ENCODE results near the gene URB2. TPM values are rescaled to one million over a fixed set of nuclear protein-coding genes. Genes with fewer than 3 reads are reported as not detected.

Gene URB2
- polyA plus RNA-seq, 1 of the 3 experiments (the other 2 are of a cell fraction): 8.2 TPM

GRCh38 chr1:229582715-229583114 is 43.3 kb upstream of the URB2 start:
- no peak overlapping the region for H3K4me2 ChIP-seq
- DNase-seq: no peak
- CTCF ChIA-PET: interaction anchor here (1.8 kb wide), 1 partner anchor 24 kb away, joined by 8 read pairs; the partner anchor contains the start of gene ABCB10
- no peak overlapping the region for H3K27ac ChIP-seq (ENCODE audit: low read depth in 2 of 2, low read length in 1 of 2)
- no peak overlapping the region for H3K9ac ChIP-seq
- TF ChIP-seq SMC3 (IDR thresholded peaks at IDR 0.05; ENCODE audit: low read depth, low read length) (no peak), TAF1 (IDR thresholded peaks at IDR 0.05; ENCODE audit: borderline replicate concordance, low read depth, low read length) (no peak), RXRA (IDR thresholded peaks at IDR 0.05; ENCODE audit: borderline replicate concordance, low read depth) (no peak), ELF1 (IDR thresholded peaks at IDR 0.05) (no peak), RCOR1 (IDR thresholded peaks at IDR 0.05; ENCODE audit: low read length) (no peak), YY1 (IDR thresholded peaks at IDR 0.05; ENCODE audit: low read depth) (no peak), MEF2A (IDR thresholded peaks at IDR 0.05; ENCODE audit: borderline replicate concordance, low read depth) (no peak)
- POLR2A ChIA-PET: no interaction called here
- no peaks in the 10 kb centered on the region for H3F3A ChIP-seq (replicated peaks; ENCODE audit: insufficient read depth)
- 93% methylated on average over 4 of the region's 4 CpGs for WGBS (ENCODE audit: low lambda C conversion rate)
- H3K4me3 ChIP-seq (ENCODE audit: low read depth in 2 of 2, low read length in 1 of 2): no peak overlapping the region
- peaks cover 0 to 8% of the 10 kb centered on the region in 2 experiments; a peak in 1 of 4 replicates for H3K4me1 ChIP-seq (ENCODE audit: control insufficient read depth in 1 of 2, insufficient read depth in 2 of 2, low read depth in 1 of 2, low read length in 1 of 2)
- H3K9me2 ChIP-seq: no peaks in the 10 kb centered on the region
- H3K9me3 ChIP-seq: no peaks in the 10 kb centered on the region
- H3K36me3 ChIP-seq (replicated peaks in 1 of 2; ENCODE audit: control insufficient read depth in 1 of 2, insufficient read depth in 2 of 2, low read length in 1 of 2): no peaks in the 10 kb centered on the region
- no peaks in the 10 kb centered on the region for H3K27me3 ChIP-seq (ENCODE audit: insufficient read depth)
- H4K20me1 ChIP-seq (ENCODE audit: insufficient read depth): no peaks in the 10 kb centered on the region
- H3K79me2 ChIP-seq (ENCODE audit: insufficient read depth): no peaks in the 10 kb centered on the region
- no peak overlapping the region for H2AFZ ChIP-seq (ENCODE audit: low read depth)

- Histone ChIP-seq H3K9me3 (no peaks in the 10 kb centered on the region), H2AFZ (ENCODE audit: low read depth) (no peak overlapping the region), H3F3A (replicated peaks; ENCODE audit: insufficient read depth) (no peaks in the 10 kb centered on the region), H3K9me2 (no peaks in the 10 kb centered on the region), H3K36me3 (replicated peaks in 1 of 2; ENCODE audit: control insufficient read depth in 1 of 2, insufficient read depth in 2 of 2, low read length in 1 of 2) (no peaks in the 10 kb centered on the region), H3K4me1 (ENCODE audit: control insufficient read depth in 1 of 2, insufficient read depth in 2 of 2, low read depth in 1 of 2, low read length in 1 of 2) (no peaks in the 10 kb centered on the region), H3K4me3 (ENCODE audit: low read depth in 2 of 2, low read length in 1 of 2) (no peak overlapping the region), H3K79me2 (ENCODE audit: insufficient read depth) (no peaks in the 10 kb centered on the region), H3K4me2 (no peak overlapping the region), H3K9ac (no peak overlapping the region), H3K27ac (ENCODE audit: low read depth in 2 of 2, low read length in 1 of 2) (no peak overlapping the region), H4K20me1 (ENCODE audit: insufficient read depth) (no peaks in the 10 kb centered on the region), H3K27me3 (ENCODE audit: insufficient read depth) (no peaks in the 10 kb centered on the region)
- CTCF ChIA-PET: no interaction called here
- TF ChIP-seq CTCF (IDR thresholded peaks at IDR 0.05) (no peak), USF1 (IDR thresholded peaks at IDR 0.05; ENCODE audit: borderline replicate concordance, low read depth) (no peak), RFX5 (IDR thresholded peaks at IDR 0.05; ENCODE audit: low read length) (no peak), SIN3A (IDR thresholded peaks at IDR 0.05; ENCODE audit: borderline replicate concordance, low read depth, low read length) (no peak), EP300 (IDR thresholded peaks at IDR 0.05; ENCODE audit: borderline replicate concordance in 1 of 2, low read depth in 1 of 2, low read length in 1 of 2) (no peak), POLR2AphosphoS5 (IDR thresholded peaks at IDR 0.05; ENCODE audit: low read depth, low read length) (no peak)
- POLR2A ChIA-PET: no interaction called here
- no peak for DNase-seq
- WGBS (ENCODE audit: low lambda C conversion rate): 63% methylated on average over 2 of the region's 2 CpGs
These were observed 40.7 kb upstream of the URB2 start for GRCh38 chr1:229585338-229585737.

Measured in SK-N-SH (cell line).